K562 (cell line): ENCODE results near the gene BCORL1. TPM values are rescaled to one million over a fixed set of nuclear protein-coding genes. Genes with fewer than 3 reads are reported as not detected.

Source experiments
- ADNP ChIP-seq: fragments of 200-800 bp; sonication (Bioruptor generic); IDR thresholded peaks from 2 replicates; pipeline ENCODE4 v1.6.1; 2016; ENCODE audit warnings: missing genetic modification characterization, missing compliant biosample characterization
- BHLHE40 ChIP-seq: IDR thresholded peaks from 2 replicates; pipeline ENCODE4 v1.6.1; 2011; ENCODE audit warnings: low read length, improper control_type of control experiment
- FIP1L1 ChIP-seq: fragments of 200-400 bp; formaldehyde crosslinking; IDR thresholded peaks from 2 replicates; pipeline ENCODE4 v1.6.1; 2018; ENCODE audit warnings: mild to moderate bottlenecking, low read depth, low read length; ENCODE audit not compliant: poor library complexity, severe bottlenecking
- HCFC1 ChIP-seq: IDR thresholded peaks from 2 replicates; pipeline ENCODE4 v1.6.1; 2012; ENCODE audit warnings: low read depth, low read length, improper control_type of control experiment
- HDGF ChIP-seq: fragments of 450-650 bp; IDR thresholded peaks from 2 replicates; pipeline ENCODE4 v1.6.1; 2016
- NRF1 ChIP-seq, 2 experiments: fragments of 450-650 bp; IDR thresholded peaks in 1 of 2; conservative IDR thresholded peaks in 1 of 2; 2 replicates each; pipeline ENCODE4 v1.6.1; 2014; ENCODE audit warnings: mild to moderate bottlenecking in 2 of 2
- RAD21 ChIP-seq, 2 experiments: fragments of 250-450 bp in 1 of 2; fragments of 450-650 bp in 1 of 2; sonication (Bioruptor Pico) in 1 of 2; formaldehyde crosslinking in 1 of 2; IDR thresholded peaks in 1 of 2; conservative IDR thresholded peaks in 1 of 2; 2 replicates each; pipeline versions ENCODE4 v1.4.0 to v1.8.0; 2020 to 2022; ENCODE audit warnings: mild to moderate bottlenecking in 2 of 2, moderate library complexity in 1 of 2
- SP1 ChIP-seq: sonication (generic); formaldehyde crosslinking; IDR thresholded peaks from 2 replicates; pipeline ENCODE4 v1.8.1; 2022; ENCODE audit warnings: mild to moderate bottlenecking, missing genetic modification reagents
- SRF ChIP-seq, 2 experiments: fragments of 250-450, 450-650 bp in 1 of 2; sonication (Bioruptor Pico) in 1 of 2; sonication (generic) in 1 of 2; formaldehyde crosslinking; IDR thresholded peaks; 2 replicates each; pipeline versions ENCODE4 v1.5.0 to v1.5.1; 2020 to 2022; ENCODE audit warnings: mild to moderate bottlenecking in 1 of 2, missing genetic modification reagents in 1 of 2
- SRSF3 ChIP-seq: fragments of 200-400 bp; formaldehyde crosslinking; IDR thresholded peaks from 2 replicates; pipeline ENCODE4 v1.6.1; 2016; ENCODE audit warnings: mild to moderate bottlenecking, low read length, moderate library complexity; ENCODE audit not compliant: insufficient read depth
- TBL1XR1 ChIP-seq, 2 experiments: IDR thresholded peaks; 2 replicates each; pipeline ENCODE4 v1.6.1; 2012; ENCODE audit warnings: improper control_type of control experiment in 2 of 2, low read length in 2 of 2, mild to moderate bottlenecking in 1 of 2
- XRCC5 ChIP-seq: fragments of 200-400 bp; formaldehyde crosslinking; IDR thresholded peaks from 2 replicates; pipeline ENCODE4 v1.6.1; 2017; ENCODE audit warnings: low read depth, mild to moderate bottlenecking, low read length
- ZNF12 ChIP-seq: sonication (generic); formaldehyde crosslinking; IDR thresholded peaks from 2 replicates; pipeline ENCODE4 v1.4.0; 2020; ENCODE audit warnings: mild to moderate bottlenecking, missing genetic modification reagents
- ZNF384 ChIP-seq: IDR thresholded peaks from 2 replicates; pipeline ENCODE4 v1.6.1; 2012; ENCODE audit warnings: low read depth, low read length, improper control_type of control experiment
- polyA plus RNA-seq, 8 experiments: library from polyadenylated mRNA; depleted of rRNA in 4 of 8; stranded (reverse) in 5 of 8; unstranded in 3 of 8; fragments of >200 nt; fragmentation: Nextera tagmentation in 2 of 8; fragmentation: Illumina TruSeq in 1 of 8; extraction: Ambion mirVana in 2 of 8; extraction: Trizol in 1 of 8; gene quantifications; 2 replicates each; pipeline versions ENCODE4 v1.2.1 to v1.2.3, GENCODE V29; 2011 to 2014; ENCODE audit warnings: inconsistent platforms in 1 of 8, missing spikeins in 1 of 8
- total RNA-seq, 7 experiments: library from RNA; depleted of rRNA in 6 of 7; stranded (reverse); fragments of >200 nt in 6 of 7; fragmentation: Illumina TruSeq in 2 of 7; extraction: Trizol in 2 of 7; gene quantifications; 2 replicates each; pipeline versions ENCODE4 v1.2.1 to v1.2.3, GENCODE V29; 2011 to 2021; ENCODE audit warnings: low replicate concordance in 1 of 7
- TF ChIP-seq, protein P1 (sequence below): fragments of 250-450 bp; sonication (Bioruptor Pico); IDR thresholded peaks from 2 replicates; pipeline ENCODE4 v1.8.0; 2022; ENCODE audit warnings: inconsistent platforms
- TF ChIP-seq, protein P2 (sequence below): fragments of 250-450 bp; sonication (Bioruptor Pico); IDR thresholded peaks from 2 replicates; pipeline ENCODE4 v1.5.0; 2022; ENCODE audit warnings: mild to moderate bottlenecking
- TF ChIP-seq, protein P3 (sequence below): sonication (generic); formaldehyde crosslinking; IDR thresholded peaks from 2 replicates; pipeline ENCODE4 v1.8.0; 2022; ENCODE audit warnings: missing genetic modification reagents, mild to moderate bottlenecking, moderate library complexity, borderline replicate concordance

The BCORL1 gene
- total and polyA plus RNA-seq, 9 of the 15 experiments (the other 6 are each of a cell fraction or from before 2014, with no cell fraction given) = 0.48 to 29.6 (median 2.1) TPM

DNA sequence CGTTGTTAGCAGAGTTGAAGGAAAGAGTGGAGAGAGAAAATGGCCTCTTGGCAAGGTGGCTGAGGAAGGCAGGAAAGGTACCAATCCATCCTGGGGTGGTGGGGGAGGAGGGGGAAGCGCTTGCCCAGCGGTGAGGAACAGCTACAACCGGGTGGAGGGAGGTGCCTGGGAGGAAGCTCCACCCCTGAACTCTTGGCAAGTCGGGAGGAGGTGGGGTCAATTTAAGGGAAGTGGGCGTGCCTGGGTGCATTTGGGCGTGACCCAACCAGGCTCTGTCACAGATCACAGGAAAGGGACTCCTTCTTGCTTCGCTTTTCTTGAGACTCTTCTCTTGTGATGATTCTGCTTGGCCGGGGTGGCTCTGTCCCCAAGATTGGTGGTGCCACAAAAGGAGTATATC is 41.7 kb downstream of the BCORL1 start (continued):
- peak; percentile 51; the same call in 1 of the 2 replicates for TF ChIP-seq XRCC5
- peak; percentile 71 for TF ChIP-seq SP1 (CRISPR knock-in tag)
- no peak for TF ChIP-seq TBL1XR1 (IDR thresholded peaks at IDR 0.05; ENCODE audit: low read length in 2 of 2)
- TF ChIP-seq FIP1L1 = no peak
- TF ChIP-seq ZNF384 = no peak
- TF ChIP-seq, protein P1, sequence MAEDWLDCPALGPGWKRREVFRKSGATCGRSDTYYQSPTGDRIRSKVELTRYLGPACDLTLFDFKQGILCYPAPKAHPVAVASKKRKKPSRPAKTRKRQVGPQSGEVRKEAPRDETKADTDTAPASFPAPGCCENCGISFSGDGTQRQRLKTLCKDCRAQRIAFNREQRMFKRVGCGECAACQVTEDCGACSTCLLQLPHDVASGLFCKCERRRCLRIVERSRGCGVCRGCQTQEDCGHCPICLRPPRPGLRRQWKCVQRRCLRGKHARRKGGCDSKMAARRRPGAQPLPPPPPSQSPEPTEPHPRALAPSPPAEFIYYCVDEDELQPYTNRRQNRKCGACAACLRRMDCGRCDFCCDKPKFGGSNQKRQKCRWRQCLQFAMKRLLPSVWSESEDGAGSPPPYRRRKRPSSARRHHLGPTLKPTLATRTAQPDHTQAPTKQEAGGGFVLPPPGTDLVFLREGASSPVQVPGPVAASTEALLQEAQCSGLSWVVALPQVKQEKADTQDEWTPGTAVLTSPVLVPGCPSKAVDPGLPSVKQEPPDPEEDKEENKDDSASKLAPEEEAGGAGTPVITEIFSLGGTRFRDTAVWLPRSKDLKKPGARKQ (CRISPR knock-in tag) = no peak
- no peak for TF ChIP-seq RAD21 (CRISPR knock-in tag; conservative IDR thresholded peaks at IDR 0.05 in 1 of 2, IDR thresholded peaks at IDR 0.05 in 1 of 2)
- no peak for TF ChIP-seq SRSF3
- TF ChIP-seq SRF (CRISPR knock-in tag; IDR thresholded peaks at IDR 0.05) = no peak; a peak in 1 of 4 replicates
- TF ChIP-seq, protein P2, sequence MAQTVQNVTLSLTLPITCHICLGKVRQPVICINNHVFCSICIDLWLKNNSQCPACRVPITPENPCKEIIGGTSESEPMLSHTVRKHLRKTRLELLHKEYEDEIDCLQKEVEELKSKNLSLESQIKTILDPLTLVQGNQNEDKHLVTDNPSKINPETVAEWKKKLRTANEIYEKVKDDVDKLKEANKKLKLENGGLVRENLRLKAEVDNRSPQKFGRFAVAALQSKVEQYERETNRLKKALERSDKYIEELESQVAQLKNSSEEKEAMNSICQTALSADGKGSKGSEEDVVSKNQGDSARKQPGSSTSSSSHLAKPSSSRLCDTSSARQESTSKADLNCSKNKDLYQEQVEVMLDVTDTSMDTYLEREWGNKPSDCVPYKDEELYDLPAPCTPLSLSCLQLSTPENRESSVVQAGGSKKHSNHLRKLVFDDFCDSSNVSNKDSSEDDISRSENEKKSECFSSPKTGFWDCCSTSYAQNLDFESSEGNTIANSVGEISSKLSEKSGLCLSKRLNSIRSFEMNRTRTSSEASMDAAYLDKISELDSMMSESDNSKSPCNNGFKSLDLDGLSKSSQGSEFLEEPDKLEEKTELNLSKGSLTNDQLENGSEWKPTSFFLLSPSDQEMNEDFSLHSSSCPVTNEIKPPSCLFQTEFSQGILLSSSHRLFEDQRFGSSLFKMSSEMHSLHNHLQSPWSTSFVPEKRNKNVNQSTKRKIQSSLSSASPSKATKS = no peak
- TF ChIP-seq, protein P3, sequence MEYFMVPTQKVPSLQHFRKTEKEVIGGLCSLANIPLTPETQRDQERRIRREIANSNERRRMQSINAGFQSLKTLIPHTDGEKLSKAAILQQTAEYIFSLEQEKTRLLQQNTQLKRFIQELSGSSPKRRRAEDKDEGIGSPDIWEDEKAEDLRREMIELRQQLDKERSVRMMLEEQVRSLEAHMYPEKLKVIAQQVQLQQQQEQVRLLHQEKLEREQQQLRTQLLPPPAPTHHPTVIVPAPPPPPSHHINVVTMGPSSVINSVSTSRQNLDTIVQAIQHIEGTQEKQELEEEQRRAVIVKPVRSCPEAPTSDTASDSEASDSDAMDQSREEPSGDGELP (CRISPR knock-in tag) = peak; percentile 38; the same call in 1 of the 2 replicates
- no peak for TF ChIP-seq BHLHE40
- TF ChIP-seq NRF1 (conservative IDR thresholded peaks at IDR 0.05 in 1 of 2, IDR thresholded peaks at IDR 0.05 in 1 of 2) = peak; percentile 57 to 62
- 0 out of 2 replicates have a peak, but pooled peaks have one; percentile 27 for TF ChIP-seq HDGF
- TF ChIP-seq HCFC1 = no peak
- no peak for TF ChIP-seq ADNP
- TF ChIP-seq ZNF12 = no peak
